HepG2 (cell line): ENCODE data around the gene PRM3. TPM values are rescaled to one million over a fixed set of nuclear protein-coding genes. Genes with fewer than 3 reads are reported as not detected.
A peak's percentile ranks its signal among the peaks of the same experiment; 100 is the strongest.

ENCODE experiments used
- CEBPG ChIP-seq: IDR thresholded peaks from 2 replicates; pipeline ENCODE4 v1.6.1; 2016
- DPF2 ChIP-seq: sonication (generic); formaldehyde crosslinking; IDR thresholded peaks from 2 replicates; pipeline ENCODE4 v1.4.0; 2020; ENCODE audit warnings: mild to moderate bottlenecking, low read depth, missing genetic modification reagents, borderline replicate concordance
- HDAC1 ChIP-seq: sonication (generic); formaldehyde crosslinking; IDR thresholded peaks from 2 replicates; pipeline ENCODE4 v1.5.1; 2020; ENCODE audit warnings: mild to moderate bottlenecking, missing genetic modification reagents
- NFYC ChIP-seq: IDR thresholded peaks from 2 replicates; pipeline ENCODE4 v1.6.1; 2016; ENCODE audit warnings: missing genetic modification reagents, missing compliant biosample characterization
- PRPF4 ChIP-seq: fragments of 200-400 bp; formaldehyde crosslinking; IDR thresholded peaks from 2 replicates; pipeline ENCODE4 v1.6.1; 2016; ENCODE audit warnings: low read length, low read depth; ENCODE audit not compliant: poor library complexity, severe bottlenecking
- SMC3 ChIP-seq: IDR thresholded peaks from 2 replicates; pipeline ENCODE4 v1.6.1; 2011; ENCODE audit warnings: low read length, improper control_type of control experiment
- ZFP1 ChIP-seq: IDR thresholded peaks from 2 replicates; pipeline ENCODE4 v1.6.1; 2016
- ZFP90 ChIP-seq: sonication (generic); formaldehyde crosslinking; IDR thresholded peaks from 2 replicates; pipeline ENCODE4 v1.8.0; 2022; ENCODE audit warnings: missing genetic modification reagents, mild to moderate bottlenecking, inconsistent platforms, borderline replicate concordance
- ZNF296 ChIP-seq: sonication (generic); formaldehyde crosslinking; conservative IDR thresholded peaks from 2 replicates; pipeline ENCODE4 v1.5.0; 2020; ENCODE audit warnings: mild to moderate bottlenecking, missing genetic modification reagents
- ZNF460 ChIP-seq: sonication (generic); formaldehyde crosslinking; IDR thresholded peaks from 2 replicates; pipeline ENCODE4 v1.5.1; 2020; ENCODE audit warnings: missing genetic modification reagents, mild to moderate bottlenecking, borderline replicate concordance
- ZNF749 ChIP-seq: sonication (generic); formaldehyde crosslinking; IDR thresholded peaks from 2 replicates; pipeline ENCODE4 v1.8.0; 2022; ENCODE audit warnings: mild to moderate bottlenecking, missing genetic modification reagents, moderate library complexity, borderline replicate concordance
- ZNF891 ChIP-seq: sonication (generic); formaldehyde crosslinking; IDR thresholded peaks from 2 replicates; pipeline ENCODE4 v1.5.0; 2020; ENCODE audit warnings: mild to moderate bottlenecking, missing genetic modification reagents
- polyA plus RNA-seq, 8 experiments: library from polyadenylated mRNA; depleted of rRNA in 3 of 8; stranded (reverse) in 7 of 8; unstranded in 1 of 8; fragments of >200 nt; fragmentation: Illumina TruSeq in 4 of 8; extraction: Trizol in 4 of 8; gene quantifications; 2 replicates each; pipeline versions ENCODE4 v1.2.1 to v1.2.3, GENCODE V29; 2011 to 2016; ENCODE audit warnings: low read depth in 4 of 8, missing spikeins in 1 of 8, mixed read lengths in 1 of 8; ENCODE audit not compliant: insufficient read depth in 1 of 8
- total RNA-seq, 5 experiments: library from RNA; depleted of rRNA; stranded (reverse); fragments of >200 nt; fragmentation: Illumina TruSeq; extraction: Trizol; gene quantifications; 2 replicates each; pipeline ENCODE4 v1.2.3, GENCODE V29; 2016; ENCODE audit warnings: low read depth in 1 of 5
- TF ChIP-seq, protein P1 (sequence below): sonication (generic); formaldehyde crosslinking; IDR thresholded peaks from 2 replicates; pipeline ENCODE4 v1.4.0; 2020; ENCODE audit warnings: mild to moderate bottlenecking, missing genetic modification reagents
- TF ChIP-seq, protein P2 (sequence below): IDR thresholded peaks from 2 replicates; pipeline ENCODE4 v1.6.1; 2016; ENCODE audit warnings: mild to moderate bottlenecking
- TF ChIP-seq, protein P3 (sequence below): sonication (generic); formaldehyde crosslinking; conservative IDR thresholded peaks from 2 replicates; pipeline ENCODE4 v1.4.0; 2020; ENCODE audit warnings: missing genetic modification reagents
- TF ChIP-seq, protein P4 (sequence below): IDR thresholded peaks from 2 replicates; pipeline ENCODE4 v1.6.1; 2016; ENCODE audit warnings: missing biosample characterization, missing genetic modification reagents, low read depth

PRM3 gene
- total and polyA plus RNA-seq, 2 of the 13 experiments (the other 11 are each of a cell fraction or from before 2014, with no cell fraction given) = not detected

DNA sequence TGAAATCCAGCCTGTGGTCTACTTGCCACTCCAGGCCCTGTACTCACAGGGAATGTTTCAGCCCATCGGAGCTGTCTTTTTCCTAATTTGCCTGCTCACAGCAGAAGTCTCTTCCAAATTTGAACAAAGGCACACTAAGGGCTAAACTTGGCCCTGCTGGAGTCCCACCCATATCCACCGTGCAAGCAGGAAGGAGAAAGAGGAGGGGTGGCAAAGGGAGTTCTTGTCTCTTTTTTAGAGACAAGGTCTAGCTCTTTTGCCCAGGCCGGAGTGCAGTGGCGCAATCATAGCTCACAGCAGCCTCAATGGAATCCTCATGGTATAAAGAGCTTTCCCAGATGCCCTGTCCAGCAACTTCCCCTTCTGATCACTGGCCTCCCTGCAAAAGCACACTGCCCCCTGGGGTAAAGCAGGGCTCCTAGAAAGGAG, 10.4 kb upstream of the PRM3 start (continued):
- TF ChIP-seq, protein P1, sequence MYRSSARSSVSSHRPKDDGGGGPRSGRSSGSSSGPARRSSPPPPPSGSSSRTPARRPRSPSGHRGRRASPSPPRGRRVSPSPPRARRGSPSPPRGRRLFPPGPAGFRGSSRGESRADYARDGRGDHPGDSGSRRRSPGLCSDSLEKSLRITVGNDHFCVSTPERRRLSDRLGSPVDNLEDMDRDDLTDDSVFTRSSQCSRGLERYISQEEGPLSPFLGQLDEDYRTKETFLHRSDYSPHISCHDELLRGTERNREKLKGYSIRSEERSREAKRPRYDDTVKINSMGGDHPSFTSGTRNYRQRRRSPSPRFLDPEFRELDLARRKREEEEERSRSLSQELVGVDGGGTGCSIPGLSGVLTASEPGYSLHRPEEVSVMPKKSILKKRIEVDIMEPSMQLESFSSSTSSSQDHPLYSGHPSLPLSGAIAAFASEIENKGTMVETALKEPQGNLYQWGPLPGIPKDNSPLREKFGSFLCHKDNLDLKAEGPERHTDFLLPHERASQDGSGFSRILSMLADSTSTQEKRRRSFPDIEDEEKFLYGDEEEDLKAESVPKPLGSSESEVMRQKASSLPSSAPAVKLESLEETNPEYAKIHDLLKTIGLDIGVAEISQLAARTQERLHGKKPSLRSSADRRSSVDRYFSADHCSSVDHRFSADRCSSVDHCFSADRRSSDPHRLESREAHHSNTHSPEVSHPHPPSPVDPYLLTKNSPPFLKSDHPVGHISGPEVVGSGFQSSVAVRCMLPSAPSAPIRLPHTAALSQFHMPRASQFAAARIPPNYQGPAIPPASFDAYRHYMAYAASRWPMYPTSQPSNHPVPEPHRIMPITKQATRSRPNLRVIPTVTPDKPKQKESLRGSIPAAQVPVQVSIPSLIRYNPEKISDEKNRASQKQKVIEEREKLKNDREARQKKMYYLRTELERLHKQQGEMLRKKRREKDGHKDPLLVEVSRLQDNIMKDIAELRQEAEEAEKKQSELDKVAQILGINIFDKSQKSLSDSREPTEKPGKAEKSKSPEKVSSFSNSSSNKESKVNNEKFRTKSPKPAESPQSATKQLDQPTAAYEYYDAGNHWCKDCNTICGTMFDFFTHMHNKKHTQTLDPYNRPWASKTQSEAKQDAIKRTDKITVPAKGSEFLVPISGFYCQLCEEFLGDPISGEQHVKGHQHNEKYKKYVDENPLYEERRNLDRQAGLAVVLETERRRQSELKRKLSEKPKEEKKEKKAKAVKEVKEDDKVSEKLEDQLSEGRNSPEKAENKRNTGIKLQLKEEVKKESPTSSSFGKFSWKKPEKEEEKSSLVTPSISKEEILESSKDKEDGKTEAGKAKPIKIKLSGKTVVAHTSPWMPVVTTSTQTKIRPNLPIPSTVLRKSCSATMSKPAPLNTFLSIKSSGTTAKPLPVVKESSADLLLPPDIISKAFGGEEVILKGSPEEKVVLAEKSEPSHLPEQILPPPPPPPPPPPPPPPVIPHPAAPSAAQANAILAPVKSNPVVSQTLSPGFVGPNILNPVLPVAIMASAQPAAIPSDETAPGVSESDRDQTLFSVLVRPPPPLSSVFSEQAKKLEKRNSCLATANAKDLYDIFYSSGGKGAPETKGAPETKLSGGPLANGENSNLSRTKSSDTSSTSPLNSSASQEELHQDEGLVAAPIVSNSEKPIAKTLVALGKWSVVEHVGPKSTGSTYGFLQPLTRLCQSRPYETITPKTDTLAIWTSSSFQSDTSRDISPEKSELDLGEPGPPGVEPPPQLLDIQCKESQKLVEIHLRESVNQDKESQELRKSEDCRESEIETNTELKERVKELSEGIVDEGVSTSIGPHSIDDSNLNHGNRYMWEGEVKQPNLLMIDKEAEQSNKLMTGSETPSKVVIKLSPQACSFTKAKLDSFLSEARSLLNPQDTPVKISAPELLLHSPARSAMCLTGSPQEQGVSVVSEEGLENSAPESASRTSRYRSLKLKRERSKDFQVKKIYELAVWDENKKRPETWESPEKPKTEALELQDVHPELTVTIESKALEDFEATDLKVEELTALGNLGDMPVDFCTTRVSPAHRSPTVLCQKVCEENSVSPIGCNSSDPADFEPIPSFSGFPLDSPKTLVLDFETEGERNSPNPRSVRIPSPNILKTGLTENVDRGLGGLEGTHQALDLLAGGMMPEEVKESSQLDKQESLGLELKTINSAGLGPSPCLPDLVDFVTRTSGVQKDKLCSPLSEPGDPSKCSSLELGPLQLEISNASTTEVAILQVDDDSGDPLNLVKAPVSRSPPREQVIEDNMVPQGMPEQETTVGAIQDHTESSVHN (CRISPR knock-in tag) = peak; percentile 69; the same call in 1 of the 2 replicates
- 0 out of 2 replicates have a peak, but pooled peaks have one; percentile 38 for TF ChIP-seq ZNF296
- 0 out of 2 replicates have a peak, but pooled peaks have one; percentile 27 for TF ChIP-seq HDAC1
- TF ChIP-seq, protein P2, sequence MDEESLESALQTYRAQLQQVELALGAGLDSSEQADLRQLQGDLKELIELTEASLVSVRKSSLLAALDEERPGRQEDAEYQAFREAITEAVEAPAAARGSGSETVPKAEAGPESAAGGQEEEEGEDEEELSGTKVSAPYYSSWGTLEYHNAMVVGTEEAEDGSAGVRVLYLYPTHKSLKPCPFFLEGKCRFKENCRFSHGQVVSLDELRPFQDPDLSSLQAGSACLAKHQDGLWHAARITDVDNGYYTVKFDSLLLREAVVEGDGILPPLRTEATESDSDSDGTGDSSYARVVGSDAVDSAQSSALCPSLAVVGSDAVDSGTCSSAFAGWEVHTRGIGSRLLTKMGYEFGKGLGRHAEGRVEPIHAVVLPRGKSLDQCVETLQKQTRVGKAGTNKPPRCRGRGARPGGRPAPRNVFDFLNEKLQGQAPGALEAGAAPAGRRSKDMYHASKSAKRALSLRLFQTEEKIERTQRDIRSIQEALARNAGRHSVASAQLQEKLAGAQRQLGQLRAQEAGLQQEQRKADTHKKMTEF (CRISPR knock-in tag) = peak; percentile 69; the same call in 1 of the 2 replicates
- TF ChIP-seq ZNF460 = 0 out of 2 replicates have a peak, but pooled peaks have one; percentile 19
- TF ChIP-seq PRPF4 = no peak
- peak; percentile 41; the same call in 1 of the 2 replicates for TF ChIP-seq ZNF891 (CRISPR knock-in tag)
- 0 out of 2 replicates have a peak, but pooled peaks have one; percentile 19 for TF ChIP-seq NFYC
- peak; percentile 45; the same call in 1 of the 2 replicates for TF ChIP-seq DPF2 (CRISPR knock-in tag)
- 0 out of 2 replicates have a peak, but pooled peaks have one; percentile 35 for TF ChIP-seq ZFP1 (CRISPR knock-in tag)
- TF ChIP-seq, protein P3, sequence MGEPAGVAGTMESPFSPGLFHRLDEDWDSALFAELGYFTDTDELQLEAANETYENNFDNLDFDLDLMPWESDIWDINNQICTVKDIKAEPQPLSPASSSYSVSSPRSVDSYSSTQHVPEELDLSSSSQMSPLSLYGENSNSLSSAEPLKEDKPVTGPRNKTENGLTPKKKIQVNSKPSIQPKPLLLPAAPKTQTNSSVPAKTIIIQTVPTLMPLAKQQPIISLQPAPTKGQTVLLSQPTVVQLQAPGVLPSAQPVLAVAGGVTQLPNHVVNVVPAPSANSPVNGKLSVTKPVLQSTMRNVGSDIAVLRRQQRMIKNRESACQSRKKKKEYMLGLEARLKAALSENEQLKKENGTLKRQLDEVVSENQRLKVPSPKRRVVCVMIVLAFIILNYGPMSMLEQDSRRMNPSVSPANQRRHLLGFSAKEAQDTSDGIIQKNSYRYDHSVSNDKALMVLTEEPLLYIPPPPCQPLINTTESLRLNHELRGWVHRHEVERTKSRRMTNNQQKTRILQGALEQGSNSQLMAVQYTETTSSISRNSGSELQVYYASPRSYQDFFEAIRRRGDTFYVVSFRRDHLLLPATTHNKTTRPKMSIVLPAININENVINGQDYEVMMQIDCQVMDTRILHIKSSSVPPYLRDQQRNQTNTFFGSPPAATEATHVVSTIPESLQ (CRISPR knock-in tag) = peak; percentile 51; the same call in 1 of the 2 replicates
- TF ChIP-seq ZNF749 (CRISPR knock-in tag) = peak; percentile 46; the same call in 1 of the 2 replicates
- TF ChIP-seq SMC3 = peak; percentile 25
- TF ChIP-seq ZFP90 = peak; percentile 100
- TF ChIP-seq, protein P4, sequence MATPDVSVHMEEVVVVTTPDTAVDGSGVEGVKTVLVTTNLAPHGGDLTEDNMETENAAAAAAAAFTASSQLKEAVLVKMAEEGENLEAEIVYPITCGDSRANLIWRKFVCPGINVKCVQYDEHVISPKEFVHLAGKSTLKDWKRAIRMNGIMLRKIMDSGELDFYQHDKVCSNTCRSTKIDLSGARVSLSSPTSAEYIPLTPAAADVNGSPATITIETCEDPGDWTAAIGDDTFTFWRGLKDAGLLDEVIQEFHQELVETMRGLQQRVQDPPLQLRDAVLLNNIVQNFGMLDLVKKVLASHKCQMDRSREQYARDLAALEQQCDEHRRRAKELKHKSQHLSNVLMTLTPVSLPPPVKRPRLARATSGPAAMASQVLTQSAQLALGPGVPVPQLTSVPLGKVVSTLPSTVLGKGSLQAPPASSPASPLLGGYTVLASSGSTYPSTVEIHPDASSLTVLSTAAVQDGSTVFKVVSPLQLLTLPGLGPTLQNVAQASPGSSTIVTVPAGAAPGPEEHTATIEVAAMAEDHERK (CRISPR knock-in tag) = no peak
- TF ChIP-seq CEBPG (CRISPR knock-in tag) = peak; percentile 94
